Measurements from ENCODE around the gene NOL4L. TPM values are rescaled to one million over a fixed set of nuclear protein-coding genes. Genes with fewer than 3 reads are reported as not detected.

Gene NOL4L
- total and polyA plus RNA-seq, 2 experiments from 2014 or later: 35.6 to 42.9 TPM

DNA sequence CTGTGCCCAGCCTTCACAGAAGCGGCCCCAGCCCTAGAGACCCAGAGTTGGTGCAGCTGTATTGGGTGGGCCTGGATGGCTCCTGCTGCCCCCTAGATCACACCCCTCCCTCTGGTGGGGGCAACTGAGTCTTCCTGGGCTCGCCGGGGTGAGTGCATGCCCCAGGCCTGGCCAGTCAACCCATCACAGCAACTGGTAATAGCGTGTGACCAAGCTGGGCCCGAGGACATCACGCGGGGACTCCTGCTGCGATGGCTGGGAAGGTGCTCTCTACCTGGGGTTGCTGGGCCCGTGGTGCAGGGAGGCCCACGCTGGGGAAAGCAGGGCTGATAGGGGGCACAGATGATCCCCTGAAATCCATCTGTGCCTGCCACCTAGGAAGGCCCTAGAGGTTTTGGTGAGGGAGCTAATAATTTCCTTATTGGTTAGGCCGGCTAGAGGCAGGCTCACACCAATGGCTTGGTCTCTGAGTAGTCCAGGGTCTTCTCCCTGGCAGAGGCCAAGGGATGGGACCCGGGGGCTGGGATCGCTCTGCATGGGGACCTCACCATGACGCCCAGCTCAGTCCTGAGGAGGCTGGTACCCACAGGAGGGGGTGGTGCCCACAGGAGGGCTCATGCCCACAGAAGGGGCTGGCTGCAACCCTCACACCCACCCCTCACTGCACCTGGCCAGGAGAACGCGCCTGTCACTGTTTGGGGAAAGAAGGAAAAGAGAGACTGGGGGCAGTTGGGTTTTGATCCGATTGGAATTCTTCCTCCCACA lies 123.1 kb downstream of the NOL4L start:
- H3K27me3 ChIP-seq: no peaks in the 10 kb centered on the region
- no peak overlapping the region for H2AFZ ChIP-seq
- H4K20me1 ChIP-seq (ENCODE audit: insufficient read depth, poor library complexity, severe bottlenecking): peaks cover 83% of the 10 kb centered on the region
- H3K9me3 ChIP-seq (ENCODE audit: low read depth): no peaks in the 10 kb centered on the region
- no peaks in the 10 kb centered on the region for H3K9me2 ChIP-seq (replicated peaks; ENCODE audit: insufficient read depth)
- H3K79me2 ChIP-seq: peaks cover 92% of the 10 kb centered on the region
- peaks cover 57% of the 10 kb centered on the region for H3K4me1 ChIP-seq (ENCODE audit: insufficient read depth)
- no peak overlapping the region for H3K27ac ChIP-seq
- H3K36me3 ChIP-seq (replicated peaks; ENCODE audit: insufficient read depth, low read depth): no peaks in the 10 kb centered on the region
- no peak overlapping the region for H3K4me3 ChIP-seq
- no peak for DNase-seq (ENCODE audit: low spot score)
- no peak for TF ChIP-seq EZH2phosphoT487 (IDR thresholded peaks at IDR 0.05; ENCODE audit: low read depth, severe bottlenecking, unreplicated experiment)
- TF ChIP-seq EZH2 (IDR thresholded peaks at IDR 0.05; ENCODE audit: borderline replicate concordance): no peak
- no peak overlapping the region for H3K4me2 ChIP-seq
- WGBS (ENCODE audit: low lambda C conversion rate, missing lambda C conversion rate): 95% methylated on average over 17 of the region's 17 CpGs

DNA sequence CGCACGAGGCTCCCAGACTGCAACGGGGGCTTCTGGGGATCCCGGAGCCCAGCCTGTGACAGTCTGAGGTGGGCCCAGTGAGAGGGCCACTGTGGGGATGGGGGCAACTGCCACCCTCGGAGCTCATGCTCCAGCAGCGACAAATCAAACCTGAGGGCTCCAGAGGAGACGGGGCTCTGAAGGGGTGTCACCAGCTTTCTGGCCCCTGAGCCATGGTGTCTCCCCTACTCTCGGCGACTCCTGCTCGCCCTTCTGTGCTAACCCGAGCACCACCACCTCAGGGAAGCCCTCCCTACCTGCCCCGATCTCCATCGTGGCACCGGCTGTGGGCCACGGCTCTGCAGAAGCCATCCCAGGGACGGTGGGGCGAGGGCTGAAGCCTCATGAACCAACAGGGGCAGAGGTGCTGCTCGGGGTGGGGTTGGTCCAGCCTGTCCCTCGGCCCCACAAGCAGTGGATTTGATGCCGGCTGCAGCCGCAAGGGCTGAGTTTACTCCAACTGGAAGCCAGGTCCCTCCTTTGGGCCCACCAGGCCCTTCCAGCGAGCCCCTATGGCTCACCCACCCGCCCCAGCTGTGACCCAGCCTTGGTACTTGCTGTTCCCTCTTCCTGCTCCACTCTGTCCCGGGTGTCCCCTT lies 124.3 kb downstream of the NOL4L start:
- Histone ChIP-seq H4K20me1 (ENCODE audit: insufficient read depth, poor library complexity, severe bottlenecking) (peaks cover 82% of the 10 kb centered on the region), H3K4me3 (no peak overlapping the region), H3K9me3 (ENCODE audit: low read depth) (no peaks in the 10 kb centered on the region), H3K9me2 (replicated peaks; ENCODE audit: insufficient read depth) (no peaks in the 10 kb centered on the region), H2AFZ (no peak overlapping the region), H3K4me1 (ENCODE audit: insufficient read depth) (peaks cover 54% of the 10 kb centered on the region), H3K79me2 (peaks cover 90% of the 10 kb centered on the region), H3K4me2 (no peak overlapping the region), H3K27me3 (no peaks in the 10 kb centered on the region), H3K27ac (no peak overlapping the region), H3K36me3 (replicated peaks; ENCODE audit: insufficient read depth, low read depth) (no peaks in the 10 kb centered on the region)
- TF ChIP-seq, protein P1, sequence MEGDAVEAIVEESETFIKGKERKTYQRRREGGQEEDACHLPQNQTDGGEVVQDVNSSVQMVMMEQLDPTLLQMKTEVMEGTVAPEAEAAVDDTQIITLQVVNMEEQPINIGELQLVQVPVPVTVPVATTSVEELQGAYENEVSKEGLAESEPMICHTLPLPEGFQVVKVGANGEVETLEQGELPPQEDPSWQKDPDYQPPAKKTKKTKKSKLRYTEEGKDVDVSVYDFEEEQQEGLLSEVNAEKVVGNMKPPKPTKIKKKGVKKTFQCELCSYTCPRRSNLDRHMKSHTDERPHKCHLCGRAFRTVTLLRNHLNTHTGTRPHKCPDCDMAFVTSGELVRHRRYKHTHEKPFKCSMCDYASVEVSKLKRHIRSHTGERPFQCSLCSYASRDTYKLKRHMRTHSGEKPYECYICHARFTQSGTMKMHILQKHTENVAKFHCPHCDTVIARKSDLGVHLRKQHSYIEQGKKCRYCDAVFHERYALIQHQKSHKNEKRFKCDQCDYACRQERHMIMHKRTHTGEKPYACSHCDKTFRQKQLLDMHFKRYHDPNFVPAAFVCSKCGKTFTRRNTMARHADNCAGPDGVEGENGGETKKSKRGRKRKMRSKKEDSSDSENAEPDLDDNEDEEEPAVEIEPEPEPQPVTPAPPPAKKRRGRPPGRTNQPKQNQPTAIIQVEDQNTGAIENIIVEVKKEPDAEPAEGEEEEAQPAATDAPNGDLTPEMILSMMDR (IDR thresholded peaks at IDR 0.05; ENCODE audit: poor library complexity): no peak
- no peak for TF ChIP-seq EZH2 (IDR thresholded peaks at IDR 0.05; ENCODE audit: borderline replicate concordance)
- no peak for TF ChIP-seq EZH2phosphoT487 (IDR thresholded peaks at IDR 0.05; ENCODE audit: low read depth, severe bottlenecking, unreplicated experiment)
- no peak for DNase-seq (ENCODE audit: low spot score)
- 94% methylated on average over 22 of the region's 24 CpGs for WGBS (ENCODE audit: low lambda C conversion rate, missing lambda C conversion rate)

DNA sequence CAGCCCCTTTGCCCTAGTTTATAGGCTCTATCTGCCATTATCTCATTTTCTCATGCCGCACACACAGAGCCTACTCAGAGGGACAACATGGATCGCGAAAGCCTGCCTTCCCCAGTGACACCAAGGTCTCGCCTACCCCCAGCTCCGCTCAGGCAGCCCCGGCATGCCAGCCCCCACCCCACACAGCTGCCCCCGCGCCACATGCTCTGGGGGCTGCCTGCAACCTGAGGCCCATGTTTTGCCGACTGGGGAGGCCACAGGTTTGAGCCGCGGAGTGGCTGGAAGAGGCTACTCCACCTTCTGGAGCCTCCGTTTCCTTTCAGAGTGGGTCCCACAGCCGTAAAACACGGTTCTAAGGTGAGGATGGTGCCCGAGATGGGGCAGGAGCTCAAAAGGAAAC lies 124.9 kb downstream of the NOL4L start:
- H3K79me2 ChIP-seq: peaks cover 94% of the 10 kb centered on the region
- H3K27ac ChIP-seq: no peak overlapping the region
- no peak for DNase-seq (ENCODE audit: low spot score)
- TF ChIP-seq, protein P1 (IDR thresholded peaks at IDR 0.05; ENCODE audit: poor library complexity): no peak
- no peaks in the 10 kb centered on the region for H3K9me3 ChIP-seq (ENCODE audit: low read depth)
- no peaks in the 10 kb centered on the region for H3K36me3 ChIP-seq (replicated peaks; ENCODE audit: insufficient read depth, low read depth)
- no peak overlapping the region for H3K4me2 ChIP-seq
- peaks cover 49% of the 10 kb centered on the region for H3K4me1 ChIP-seq (ENCODE audit: insufficient read depth)
- no peak overlapping the region for H2AFZ ChIP-seq
- no peak overlapping the region for H3K4me3 ChIP-seq
- H4K20me1 ChIP-seq (ENCODE audit: insufficient read depth, poor library complexity, severe bottlenecking): peaks cover 84% of the 10 kb centered on the region
- WGBS (ENCODE audit: low lambda C conversion rate, missing lambda C conversion rate): 92% methylated on average over 15 of the region's 15 CpGs
- H3K9me2 ChIP-seq (replicated peaks; ENCODE audit: insufficient read depth): no peaks in the 10 kb centered on the region
- no peaks in the 10 kb centered on the region for H3K27me3 ChIP-seq

DNA sequence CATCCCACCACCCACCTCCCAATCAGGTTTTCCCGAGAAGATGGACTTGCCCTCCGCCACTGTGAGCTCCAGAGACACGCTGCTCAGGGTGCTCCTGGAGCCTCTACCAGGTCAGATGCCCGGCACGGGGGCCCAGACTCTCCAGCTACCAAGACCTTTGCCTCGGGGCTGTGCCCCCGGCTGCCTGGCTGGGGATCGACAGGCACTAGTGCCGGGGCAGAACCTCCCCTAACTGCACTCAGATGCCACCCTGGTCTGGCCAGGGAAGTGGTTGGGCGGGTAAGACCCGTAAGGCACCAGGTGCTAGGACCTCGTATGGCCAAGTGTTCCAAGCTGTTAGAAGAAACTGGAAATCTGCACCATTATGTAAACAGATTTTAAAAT lies 126.3 kb downstream of the NOL4L start:
- Histone ChIP-seq H3K36me3 (replicated peaks; ENCODE audit: insufficient read depth, low read depth) (no peaks in the 10 kb centered on the region), H2AFZ (no peak overlapping the region), H3K4me2 (no peak overlapping the region), H3K27ac (no peak overlapping the region), H3K79me2 (peaks cover 94% of the 10 kb centered on the region), H3K4me1 (ENCODE audit: insufficient read depth) (peaks cover 35% of the 10 kb centered on the region), H3K4me3 (no peak overlapping the region), H3K27me3 (no peaks in the 10 kb centered on the region), H4K20me1 (ENCODE audit: insufficient read depth, poor library complexity, severe bottlenecking) (peaks cover 83% of the 10 kb centered on the region), H3K9me3 (ENCODE audit: low read depth) (no peaks in the 10 kb centered on the region), H3K9me2 (replicated peaks; ENCODE audit: insufficient read depth) (no peaks in the 10 kb centered on the region)
- 93% methylated on average over 12 of the region's 12 CpGs for WGBS (ENCODE audit: low lambda C conversion rate, missing lambda C conversion rate)
- DNase-seq (ENCODE audit: low spot score): no peak
- TF ChIP-seq EZH2phosphoT487 (IDR thresholded peaks at IDR 0.05; ENCODE audit: low read depth, severe bottlenecking, unreplicated experiment): no peak
- no peak for TF ChIP-seq EZH2 (IDR thresholded peaks at IDR 0.05; ENCODE audit: borderline replicate concordance)
- TF ChIP-seq, protein P1 (IDR thresholded peaks at IDR 0.05; ENCODE audit: poor library complexity): no peak
